Right lobe of liver (tissue), 6 donors: ENCODE measurements around the gene CRK. TPM values are rescaled to one million over a fixed set of nuclear protein-coding genes. Genes with fewer than 3 reads are reported as not detected.
"Not testable (repeated sequence)": the region's sequence is repeated elsewhere in the genome, so short reads cannot be mapped to it uniquely, and the experiment has no call there.

ENCODE experiments used
- ATAC-seq, 4 donors: fragments of 200-7000 bp; cut with Tn5 transposase; one replicate each; pipeline ENCODE4 v1.9.1; 2020; ENCODE audit warnings: mild to moderate bottlenecking in 4 of 4, moderate library complexity in 4 of 4
- DNase-seq, 3 donors: peaks; one replicate each; pipeline ENCODE4 v3.0.0-alpha.2; 2020
- H3K27ac ChIP-seq, 3 donors: fragments of 200-600 bp; one replicate each; pipeline ENCODE4 v1.8.0; 2022
- H3K27me3 ChIP-seq, 2 donors: fragments of 200-600 bp; one replicate each; pipeline ENCODE4 v1.8.0; 2022
- H3K36me3 ChIP-seq, 4 donors: fragments of 200-600 bp; sonication (generic) in 1 of 4; one replicate each; pipeline versions ENCODE4 v1.5.1 to v1.8.0; 2017 to 2022; ENCODE audit warnings: control low read depth in 1 of 4
- H3K4me1 ChIP-seq, 4 donors: fragments of 200-600 bp; sonication (generic) in 1 of 4; one replicate each; pipeline versions ENCODE4 v1.5.1 to v1.8.0; 2017 to 2022; ENCODE audit warnings: control low read depth in 1 of 4
- H3K4me3 ChIP-seq, 3 donors: fragments of 200-600 bp; one replicate each; pipeline ENCODE4 v1.8.0; 2022
- H3K9me3 ChIP-seq, 4 donors: fragments of 200-600 bp; sonication (generic) in 1 of 4; one replicate each; pipeline versions ENCODE4 v1.5.1 to v1.8.0; 2017 to 2022; ENCODE audit warnings: control low read depth in 1 of 4
- POLR2A ChIP-seq: fragments of 450-650 bp; IDR thresholded peaks from one replicate; pipeline ENCODE4 v1.6.1; 2017; ENCODE audit warnings: antibody characterized with exemption, mild to moderate bottlenecking
- WGBS: methylation state at CpG from one replicate; pipeline ENCODE4 v1.1.6; 2018; ENCODE audit warnings: low coverage, low lambda C conversion rate; ENCODE audit not compliant: insufficient coverage; ENCODE audit errors: missing lambda C conversion rate; 5-methylcytosine and 5-hydroxymethylcytosine counted together
- intact Hi-C, 2 donors: fragments of 100-400 bp; cut with DNase I; formaldehyde crosslinking; loops; one replicate each; pipeline versions ENCODE4 v1.11.2 to v1.14.1; 2022
- total RNA-seq, 6 experiments: library from RNA; depleted of rRNA in 2 of 6; stranded (reverse); fragments of >200 nt in 2 of 6; fragmentation: NEBNext Ultra II Directional in 3 of 6; extraction: Animal tissue kit (Norgen Biotek cat#: 25700) in 3 of 6; gene quantifications; one replicate each; pipeline versions ENCODE4 v1.1.0 to v1.2.4, GENCODE V29; 2016 to 2023
- TF ChIP-seq, protein P1 (sequence below), 4 donors: fragments of 200-600 bp in 3 of 4; fragments of 450-650 bp in 1 of 4; IDR thresholded peaks; one replicate each; pipeline versions ENCODE4 v1.5.1 to v1.8.0; 2016 to 2022; ENCODE audit warnings: antibody characterized with exemption in 4 of 4, mild to moderate bottlenecking in 2 of 4
- donor health status: DM: no; HTN: yes; CAD: no.
- donor health status: DM: no; HTN: no; CAD: no.
- donor health status: DM: no; HTN: no; CAD: no.
- donor health status: DM: no; HTN: yes; CAD: no.
- donor health status: DM: no; HTN: yes; CAD: no.

CRK gene
- total RNA-seq, 6 experiments from 2014 or later = 33.9 to 58.6 (median 47.6) TPM

DNA sequence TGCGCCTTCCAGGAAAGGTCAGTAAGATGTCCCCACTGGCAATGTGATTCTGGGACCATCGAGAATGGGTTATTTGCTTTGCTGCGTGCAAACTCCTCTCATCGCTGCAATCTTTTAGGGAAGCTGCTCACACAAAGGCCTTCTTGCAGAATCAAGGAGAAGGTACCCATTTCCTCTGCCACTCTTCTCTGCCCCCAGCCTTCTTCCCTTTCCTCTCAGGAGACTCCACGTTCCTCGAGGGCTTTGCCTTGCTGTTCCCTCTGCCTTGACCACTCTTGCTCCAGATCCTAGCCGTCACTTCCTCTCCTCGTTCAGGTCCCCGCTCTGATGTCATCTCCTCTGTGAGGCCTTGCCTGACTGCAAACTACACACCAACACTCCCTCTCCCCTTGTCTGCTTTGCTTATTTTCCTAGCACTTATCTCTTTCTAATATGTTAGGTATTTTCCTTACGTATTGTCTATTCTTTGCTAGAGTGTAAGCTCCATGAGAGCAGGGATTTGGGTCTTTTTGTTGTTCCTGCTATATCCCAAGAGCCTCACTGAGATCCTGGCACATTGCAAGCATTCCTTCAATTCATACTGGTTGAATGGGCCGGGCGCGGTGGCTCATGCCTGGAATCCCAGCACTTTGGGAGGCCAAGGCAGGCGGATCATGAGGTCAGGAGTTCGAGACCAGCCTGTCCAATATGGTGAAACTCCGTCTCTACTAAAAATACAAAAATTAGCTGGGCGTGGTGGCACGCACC lies 5.3 kb upstream of the CRK start:
- Histone ChIP-seq H3K4me3 (no peak overlapping the region), H3K36me3 (no peaks in the 10 kb centered on the region), H3K4me1 (peaks cover 0 to 53% (median 16%) of the 10 kb centered on the region in 4 donors), H3K27ac (peak overlapping the region in 2 of 3 donors; percentile 57 to 87), H3K9me3 (no peaks in the 10 kb centered on the region), H3K27me3 (no peaks in the 10 kb centered on the region)
- intact Hi-C loops = no loop called here
- no peak for DNase-seq
- no peak for ATAC-seq
- WGBS = 73% methylated on average over 11 of the region's 18 CpGs
- TF ChIP-seq, protein P1, sequence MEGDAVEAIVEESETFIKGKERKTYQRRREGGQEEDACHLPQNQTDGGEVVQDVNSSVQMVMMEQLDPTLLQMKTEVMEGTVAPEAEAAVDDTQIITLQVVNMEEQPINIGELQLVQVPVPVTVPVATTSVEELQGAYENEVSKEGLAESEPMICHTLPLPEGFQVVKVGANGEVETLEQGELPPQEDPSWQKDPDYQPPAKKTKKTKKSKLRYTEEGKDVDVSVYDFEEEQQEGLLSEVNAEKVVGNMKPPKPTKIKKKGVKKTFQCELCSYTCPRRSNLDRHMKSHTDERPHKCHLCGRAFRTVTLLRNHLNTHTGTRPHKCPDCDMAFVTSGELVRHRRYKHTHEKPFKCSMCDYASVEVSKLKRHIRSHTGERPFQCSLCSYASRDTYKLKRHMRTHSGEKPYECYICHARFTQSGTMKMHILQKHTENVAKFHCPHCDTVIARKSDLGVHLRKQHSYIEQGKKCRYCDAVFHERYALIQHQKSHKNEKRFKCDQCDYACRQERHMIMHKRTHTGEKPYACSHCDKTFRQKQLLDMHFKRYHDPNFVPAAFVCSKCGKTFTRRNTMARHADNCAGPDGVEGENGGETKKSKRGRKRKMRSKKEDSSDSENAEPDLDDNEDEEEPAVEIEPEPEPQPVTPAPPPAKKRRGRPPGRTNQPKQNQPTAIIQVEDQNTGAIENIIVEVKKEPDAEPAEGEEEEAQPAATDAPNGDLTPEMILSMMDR (IDR thresholded peaks at IDR 0.05) = no peak
- no peak for TF ChIP-seq POLR2A

DNA sequence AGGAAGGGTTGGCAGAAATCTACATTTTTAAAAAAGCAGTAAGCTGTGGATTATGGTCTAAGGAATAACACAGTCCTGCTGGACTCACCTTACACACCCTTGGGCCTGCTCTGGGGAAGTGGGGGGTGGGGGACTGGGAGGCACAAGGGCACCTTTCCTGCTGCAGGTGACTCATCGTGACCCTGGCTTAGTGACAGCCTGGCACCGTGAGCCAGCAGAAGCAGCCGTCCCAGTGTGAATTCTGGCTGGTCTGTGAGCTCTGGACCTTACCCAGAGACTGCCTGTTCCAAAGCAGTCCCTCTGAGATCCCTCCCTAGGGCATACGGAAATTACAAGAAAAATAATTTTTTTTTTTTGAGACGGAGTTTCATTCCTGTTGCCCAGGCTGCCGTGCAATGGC lies 4.2 kb upstream of the CRK start:
- Histone ChIP-seq H3K4me1 (peaks cover 0 to 53% (median 16%) of the 10 kb centered on the region in 4 donors), H3K36me3 (no peaks in the 10 kb centered on the region), H3K4me3 (no peak overlapping the region), H3K27ac (peak overlapping the region; percentile 45 to 87 (median 57)), H3K9me3 (no peaks in the 10 kb centered on the region), H3K27me3 (no peaks in the 10 kb centered on the region)
- TF ChIP-seq POLR2A = no peak
- TF ChIP-seq, protein P1 (IDR thresholded peaks at IDR 0.05) = no peak
- DNase-seq = peak; percentile 90 to 96 (median 95)
- 29% methylated on average over 3 of the region's 6 CpGs for WGBS
- peak; percentile 41 to 65 (median 50) for ATAC-seq
- intact Hi-C loops = no loop called here

DNA sequence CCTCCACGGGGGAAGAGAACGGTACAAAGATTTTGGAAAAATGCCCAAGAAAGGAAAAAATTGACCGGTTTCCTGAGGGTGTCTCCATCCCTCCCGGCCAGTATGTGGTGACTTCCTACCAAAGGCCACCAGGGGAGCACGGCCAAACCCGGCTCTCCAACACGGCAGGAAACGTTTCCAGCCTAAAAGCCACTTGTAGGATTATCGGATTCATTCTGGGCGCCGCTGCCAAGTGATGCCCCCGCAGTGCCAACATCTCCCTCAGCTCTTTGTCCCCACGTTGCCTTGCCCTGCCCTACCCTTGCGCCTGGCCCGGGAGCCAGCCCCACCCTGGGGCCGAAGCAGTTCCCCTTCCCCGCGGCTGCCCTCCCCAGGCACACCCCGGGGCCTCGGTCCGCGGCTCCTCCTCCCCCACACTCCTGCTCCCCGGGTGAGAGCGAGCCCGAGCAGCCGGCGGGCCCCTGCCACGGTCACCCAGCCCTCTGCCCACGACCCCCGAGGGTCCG lies 688 bp downstream of the CRK start:
- Histone ChIP-seq H3K27ac (peak overlapping the region; percentile 92 to 98 (median 97)), H3K27me3 (no peaks in the 10 kb centered on the region), H3K4me1 (peaks cover 0 to 57% (median 16%) of the 10 kb centered on the region in 4 donors), H3K9me3 (no peaks in the 10 kb centered on the region), H3K4me3 (peak overlapping the region; percentile 93 to 98 (median 98)), H3K36me3 (no peaks in the 10 kb centered on the region)
- ATAC-seq = peak; percentile 16 to 29 (median 27)
- intact Hi-C loops = loop anchor here in 1 of 2 donors (10.0 kb wide), 1 partner anchor 91 kb away; no protein-coding TSS in a partner anchor
- TF ChIP-seq POLR2A = peak; percentile 16
- TF ChIP-seq, protein P1 (IDR thresholded peaks at IDR 0.05) = peak; percentile 43 to 64 (median 47)
- 0% methylated on average over 11 of the region's 31 CpGs for WGBS
- peak; percentile 67 to 83 (median 76) for DNase-seq

DNA sequence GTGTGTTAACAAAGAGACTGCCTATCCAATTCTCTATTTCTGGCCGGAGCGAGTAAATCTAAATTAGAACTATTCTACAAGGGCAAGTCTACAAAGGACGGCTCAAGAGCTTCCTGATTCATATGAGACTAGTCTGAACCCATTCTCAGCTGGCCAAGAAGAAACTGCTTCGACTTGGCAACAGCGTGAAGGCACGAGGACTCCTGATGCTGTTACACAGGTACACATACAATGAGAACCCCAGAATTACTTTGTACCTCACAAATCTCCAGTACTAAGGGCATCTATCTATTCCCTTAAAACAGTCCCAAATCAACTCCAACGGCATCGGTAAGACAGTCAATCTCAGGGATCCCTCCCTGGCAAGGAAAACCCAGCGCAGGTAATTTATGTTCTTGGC lies 1.5 kb downstream of the CRK start:
- Histone ChIP-seq H3K9me3 (no peaks in the 10 kb centered on the region), H3K36me3 (no peaks in the 10 kb centered on the region), H3K4me3 (peak overlapping the region; percentile 93 to 98 (median 98)), H3K4me1 (peaks cover 0 to 50% (median 12%) of the 10 kb centered on the region in 4 donors), H3K27ac (peak overlapping the region in 2 of 3 donors; percentile 97 to 98), H3K27me3 (no peaks in the 10 kb centered on the region)
- no peak for TF ChIP-seq POLR2A
- TF ChIP-seq, protein P1 (IDR thresholded peaks at IDR 0.05) = no peak
- ATAC-seq (no peak), DNase-seq (no peak)
- intact Hi-C loops = loop anchor here in 1 of 2 donors (10.0 kb wide), 1 partner anchor 90 kb away; no protein-coding TSS in a partner anchor
- WGBS = 64% methylated on average over 7 of the region's 9 CpGs

DNA sequence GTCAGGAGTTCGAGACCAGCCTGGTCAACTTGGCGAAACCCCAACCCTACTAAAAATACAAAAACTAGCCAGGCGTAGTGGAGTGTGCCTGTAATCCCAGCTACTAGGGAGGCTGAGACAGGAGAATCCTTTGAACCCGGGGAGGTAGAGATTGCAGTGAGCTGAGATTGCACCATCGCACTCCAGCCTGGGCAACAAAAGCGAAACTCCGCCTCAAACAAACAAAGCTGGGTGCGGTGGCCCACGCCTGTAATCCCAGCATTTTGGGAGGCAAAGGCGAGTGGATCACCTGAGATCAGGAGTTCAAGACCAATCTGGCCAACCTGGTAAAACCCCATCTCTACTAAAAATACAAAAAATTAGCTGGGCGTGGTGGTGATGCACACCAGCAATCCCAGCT lies 2.3 kb downstream of the CRK start:
- H3K4me1 ChIP-seq = peaks cover 0 to 50% (median 12%) of the 10 kb centered on the region in 4 donors
- H3K9me3 ChIP-seq, H3K27ac ChIP-seq, H3K27me3 ChIP-seq, H3K36me3 ChIP-seq, H3K4me3 ChIP-seq: not testable (repeated sequence)
- 36% methylated on average over 6 of the region's 11 CpGs for WGBS
- peak in 2 of 3 donors; percentile 52 to 64 for DNase-seq
- intact Hi-C loops = loop anchor here in 1 of 2 donors (10.0 kb wide), 1 partner anchor 89 kb away; no protein-coding TSS in a partner anchor
- ATAC-seq = peak in 1 of 4 donors; percentile 15
